ENCODE measurements around the gene MBLAC1.
A peak's percentile ranks its signal among the peaks of the same experiment; 100 is the strongest.
"Not testable (repeated sequence)": the region's sequence is repeated elsewhere in the genome, so short reads cannot be mapped to it uniquely, and the experiment has no call there.

The MBLAC1 gene

DNA sequence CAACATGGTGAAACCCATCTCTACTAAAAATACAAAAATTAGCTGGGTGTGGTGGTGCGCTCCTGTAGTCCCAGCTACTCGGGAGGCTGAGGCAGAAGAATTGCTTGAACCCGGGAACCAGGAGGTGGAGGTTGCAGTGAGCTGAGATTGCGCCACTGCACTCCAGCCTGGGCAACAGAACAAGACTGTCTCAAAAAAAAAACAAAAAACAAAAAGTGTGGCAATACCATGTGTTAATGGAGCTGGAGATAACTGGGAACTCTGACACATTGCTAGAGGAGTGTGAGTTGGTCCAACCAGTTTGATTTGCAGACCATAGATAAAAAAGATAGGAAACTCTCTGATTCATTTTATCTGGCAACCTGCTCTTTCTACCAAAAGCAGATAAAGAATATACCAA lies 19.6 kb downstream of the MBLAC1 start:
- DNase-seq; H3K9me3 ChIP-seq (ENCODE audit: control extremely low read depth in 1 of 5, control insufficient read depth in 4 of 5, insufficient read depth in 2 of 5, low read depth in 1 of 5, low read length in 4 of 5); H3K36me3 ChIP-seq (ENCODE audit: control insufficient read depth in 4 of 4, insufficient read depth in 4 of 4, low read length in 3 of 4); POLR2A ChIA-PET; H3K27me3 ChIP-seq (replicated peaks in 2 of 5; ENCODE audit: control insufficient read depth in 4 of 5, insufficient read depth in 5 of 5, low read length in 4 of 5); H3K4me3 ChIP-seq (ENCODE audit: control insufficient read depth in 1 of 7, extremely low read depth in 1 of 7, insufficient read depth in 4 of 7, low read depth in 2 of 7, low read length in 6 of 7); H3K27ac ChIP-seq (ENCODE audit: insufficient read depth in 1 of 2, low read depth in 1 of 2, low read length in 2 of 2, poor library complexity in 1 of 2, severe bottlenecking in 2 of 2): not testable (repeated sequence)
- peaks cover 6 to 24% (median 20%) of the 10 kb centered on the region in 4 experiments for H3K4me1 ChIP-seq (ENCODE audit: control extremely low read depth in 1 of 4, control insufficient read depth in 4 of 4, insufficient read depth in 4 of 4, low read length in 3 of 4)
- CTCF ChIA-PET, result interaction anchor here (4.5 kb wide), 1 partner anchor 13 kb away, joined by 22 read pairs; no protein-coding TSS in a partner anchor
- WGBS (ENCODE audit: insufficient coverage), result 100% methylated on average over 2 of the region's 4 CpGs

DNA sequence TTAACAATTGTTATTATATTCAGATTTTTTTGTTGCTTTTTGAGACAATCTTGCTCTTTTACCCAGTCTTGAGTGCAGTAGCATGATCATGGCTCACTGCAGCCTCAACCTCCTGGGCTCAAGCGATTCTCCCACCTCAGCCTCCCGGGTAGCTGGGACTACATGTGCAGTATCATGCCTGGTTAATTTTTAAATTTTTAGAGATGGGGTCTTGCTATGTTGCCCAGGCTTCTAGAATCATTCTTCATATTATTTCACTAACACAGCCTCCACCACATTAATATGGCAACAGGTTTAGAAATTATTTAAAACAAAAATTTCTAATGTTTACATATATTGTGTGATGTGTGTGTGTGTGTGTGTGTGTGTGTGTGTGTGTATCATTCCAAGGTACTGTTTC lies 20.5 kb downstream of the MBLAC1 start:
- H3K9me3 ChIP-seq (ENCODE audit: control extremely low read depth in 1 of 5, control insufficient read depth in 4 of 5, insufficient read depth in 2 of 5, low read depth in 1 of 5, low read length in 4 of 5), result no peaks in the 10 kb centered on the region
- H3K36me3 ChIP-seq (ENCODE audit: control insufficient read depth in 4 of 4, insufficient read depth in 4 of 4, low read length in 3 of 4), result peaks cover 0 to 2% (median under 1%) of the 10 kb centered on the region in 4 experiments
- DNase-seq, result no peak
- H3K4me3 ChIP-seq (ENCODE audit: control insufficient read depth in 1 of 7, extremely low read depth in 1 of 7, insufficient read depth in 4 of 7, low read depth in 2 of 7, low read length in 6 of 7), result no peak overlapping the region
- H3K4me1 ChIP-seq (ENCODE audit: control extremely low read depth in 1 of 4, control insufficient read depth in 4 of 4, insufficient read depth in 4 of 4, low read length in 3 of 4), result peaks cover 9 to 25% (median 22%) of the 10 kb centered on the region in 4 experiments
- WGBS (ENCODE audit: insufficient coverage), result no CpG with 5 or more reads among the region's 2 CpGs
- CTCF ChIA-PET, result interaction anchor here (1.1 to 4.5 kb wide), 3 partner anchors 9 to 19 kb away, joined by 3 to 22 read pairs (median 9); no protein-coding TSS in a partner anchor
- no peaks in the 10 kb centered on the region for H3K27me3 ChIP-seq (replicated peaks in 2 of 5; ENCODE audit: control insufficient read depth in 4 of 5, insufficient read depth in 5 of 5, low read length in 4 of 5)
- no peak overlapping the region for H3K27ac ChIP-seq (ENCODE audit: insufficient read depth in 1 of 2, low read depth in 1 of 2, low read length in 2 of 2, poor library complexity in 1 of 2, severe bottlenecking in 2 of 2)
- POLR2A ChIA-PET, result no interaction called here

DNA sequence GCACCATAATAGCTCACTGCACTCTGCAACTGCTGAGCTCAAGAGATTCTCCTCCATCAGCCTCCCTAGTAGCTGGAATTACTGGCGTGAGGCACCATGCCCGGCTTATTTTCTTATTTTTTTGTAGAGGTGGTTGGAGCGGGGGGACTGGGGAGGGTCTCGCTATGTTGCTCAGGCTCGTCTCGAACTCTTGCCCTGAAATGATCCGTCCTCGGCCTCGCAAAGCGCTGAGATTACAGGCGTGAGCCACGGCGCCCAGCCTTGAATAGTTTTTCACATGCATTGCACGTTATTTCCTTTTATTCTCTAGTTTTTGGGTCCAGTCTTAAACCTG lies 21.4 kb downstream of the MBLAC1 start:
- no peaks in the 10 kb centered on the region for H3K9me3 ChIP-seq (ENCODE audit: control extremely low read depth in 1 of 5, control insufficient read depth in 4 of 5, insufficient read depth in 2 of 5, low read depth in 1 of 5, low read length in 4 of 5)
- peaks cover 0 to 5% (median 3%) of the 10 kb centered on the region in 4 experiments for H3K36me3 ChIP-seq (ENCODE audit: control insufficient read depth in 4 of 4, insufficient read depth in 4 of 4, low read length in 3 of 4)
- H3K4me3 ChIP-seq (ENCODE audit: control insufficient read depth in 1 of 7, extremely low read depth in 1 of 7, insufficient read depth in 4 of 7, low read depth in 2 of 7, low read length in 6 of 7), result peak overlapping the region; percentile 25 to 97 (median 92)
- 14% methylated on average over 13 of the region's 14 CpGs for WGBS (ENCODE audit: insufficient coverage)
- peaks cover 9 to 31% (median 25%) of the 10 kb centered on the region in 4 experiments for H3K4me1 ChIP-seq (ENCODE audit: control extremely low read depth in 1 of 4, control insufficient read depth in 4 of 4, insufficient read depth in 4 of 4, low read length in 3 of 4)
- peak overlapping the region in 1 of 2 experiments; percentile 85 for H3K27ac ChIP-seq (ENCODE audit: insufficient read depth in 1 of 2, low read depth in 1 of 2, low read length in 2 of 2, poor library complexity in 1 of 2, severe bottlenecking in 2 of 2)
- DNase-seq, result no peak
- POLR2A ChIA-PET, result interaction anchor here (0.6 kb wide), 1 partner anchor 311 kb away, joined by 3 read pairs; no protein-coding TSS in a partner anchor
- no peaks in the 10 kb centered on the region for H3K27me3 ChIP-seq (replicated peaks in 2 of 5; ENCODE audit: control insufficient read depth in 4 of 5, insufficient read depth in 5 of 5, low read length in 4 of 5)
- CTCF ChIA-PET, result interaction anchor here (1.1 to 4.5 kb wide), 4 partner anchors 8 to 20 kb away, joined by 3 to 22 read pairs (median 6); no protein-coding TSS in a partner anchor

DNA sequence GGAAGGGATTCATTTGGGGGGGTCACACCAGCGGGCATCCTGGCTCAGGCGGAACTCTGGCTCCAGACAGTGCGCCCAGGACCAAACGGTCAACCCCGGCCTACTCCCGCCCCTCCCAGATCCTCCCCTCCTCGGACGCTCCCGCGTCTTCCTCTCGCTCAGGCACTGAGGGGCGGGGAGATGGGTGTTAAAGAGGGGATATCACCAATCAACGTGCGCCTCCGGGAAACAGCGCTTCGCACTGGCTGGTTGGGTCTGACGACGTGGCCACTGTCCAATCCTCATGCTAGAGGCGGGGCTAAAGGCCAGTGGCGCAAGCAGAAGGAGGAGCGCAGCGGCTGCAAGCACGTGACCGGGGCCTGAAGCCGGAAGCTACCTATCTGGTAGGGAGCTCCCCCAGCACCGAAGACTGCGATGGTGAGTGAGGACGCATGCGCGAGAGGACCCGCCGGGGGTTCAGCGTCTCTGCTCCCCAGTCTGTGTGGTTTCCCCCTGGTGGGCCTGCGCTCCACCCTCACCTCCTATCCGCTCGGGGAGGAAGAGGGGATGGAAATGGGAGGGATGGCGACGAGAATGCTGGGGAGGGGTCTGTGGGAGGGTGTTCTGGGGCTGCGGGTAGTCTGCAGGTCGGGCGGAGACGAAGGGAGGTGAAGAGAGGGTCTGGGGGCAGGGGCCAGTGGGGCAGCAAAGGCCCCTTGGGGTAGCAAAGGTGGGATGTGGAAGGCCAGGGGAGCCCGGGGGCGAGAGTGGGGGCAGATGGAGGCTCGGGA lies 22.0 kb downstream of the MBLAC1 start, which contains the start of gene LAMTOR4:
Gene LAMTOR4 (plus strand): TSS at position 360 of the 770 bp plus-strand sequence. CDS start 55 bp downstream, at position 415.
- H3K27ac ChIP-seq (ENCODE audit: insufficient read depth in 1 of 2, low read depth in 1 of 2, low read length in 2 of 2, poor library complexity in 1 of 2, severe bottlenecking in 2 of 2), result peak within 1 kb of the TSS; percentile 70 to 85
- peaks cover 0 to 11% (median 6%) of the 10 kb centered on the region in 4 experiments for H3K36me3 ChIP-seq (ENCODE audit: control insufficient read depth in 4 of 4, insufficient read depth in 4 of 4, low read length in 3 of 4)
- DNase-seq, result peak; percentile 98 to 99 (median 99)
- H3K4me3 ChIP-seq (ENCODE audit: control insufficient read depth in 1 of 7, extremely low read depth in 1 of 7, insufficient read depth in 4 of 7, low read depth in 2 of 7, low read length in 6 of 7), result peak within 1 kb of the TSS; percentile 64 to 97 (median 92)
- no peaks in the 10 kb centered on the region for H3K27me3 ChIP-seq (replicated peaks in 2 of 5; ENCODE audit: control insufficient read depth in 4 of 5, insufficient read depth in 5 of 5, low read length in 4 of 5)
- H3K4me1 ChIP-seq (ENCODE audit: control extremely low read depth in 1 of 4, control insufficient read depth in 4 of 4, insufficient read depth in 4 of 4, low read length in 3 of 4), result peaks cover 9 to 31% (median 25%) of the 10 kb centered on the region in 4 experiments
- 0% methylated on average over 33 of the region's 46 CpGs for WGBS (ENCODE audit: insufficient coverage)
- no peaks in the 10 kb centered on the region for H3K9me3 ChIP-seq (ENCODE audit: control extremely low read depth in 1 of 5, control insufficient read depth in 4 of 5, insufficient read depth in 2 of 5, low read depth in 1 of 5, low read length in 4 of 5)
- ChIA-PET CTCF (interaction anchor here (1.3 to 4.5 kb wide), 3 partner anchors 8 to 18 kb away, joined by 3 to 22 read pairs (median 9); no protein-coding TSS in a partner anchor), POLR2A (interaction anchor here (0.6 kb wide), 1 partner anchor 310 kb away, joined by 3 read pairs; no protein-coding TSS in a partner anchor)

DNA sequence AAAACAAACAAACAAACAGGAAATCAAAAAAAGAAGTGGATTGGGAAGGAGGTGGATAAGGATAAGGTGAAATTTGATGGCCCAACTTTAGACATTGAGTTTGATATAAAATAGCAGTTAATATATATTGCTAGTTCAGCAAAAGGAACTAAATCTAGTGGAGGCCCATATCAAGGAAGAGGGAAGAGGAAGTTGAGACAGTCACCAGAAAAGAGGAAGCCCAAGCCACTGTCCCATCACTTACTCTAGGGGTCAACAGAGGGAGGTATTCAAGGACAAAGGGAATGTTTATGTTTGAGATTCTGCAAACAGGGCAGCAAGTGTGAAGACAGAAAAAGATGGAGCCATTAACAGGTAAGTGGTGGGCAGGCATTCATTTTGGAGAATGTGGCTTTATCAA lies 25.6 kb downstream of the MBLAC1 start:
- ChIA-PET POLR2A (no interaction called here), CTCF (interaction anchor here (0.7 to 1.0 kb wide), 4 partner anchors 20 to 149 kb away, joined by 3 to 6 read pairs (median 3); no protein-coding TSS in a partner anchor)

DNA sequence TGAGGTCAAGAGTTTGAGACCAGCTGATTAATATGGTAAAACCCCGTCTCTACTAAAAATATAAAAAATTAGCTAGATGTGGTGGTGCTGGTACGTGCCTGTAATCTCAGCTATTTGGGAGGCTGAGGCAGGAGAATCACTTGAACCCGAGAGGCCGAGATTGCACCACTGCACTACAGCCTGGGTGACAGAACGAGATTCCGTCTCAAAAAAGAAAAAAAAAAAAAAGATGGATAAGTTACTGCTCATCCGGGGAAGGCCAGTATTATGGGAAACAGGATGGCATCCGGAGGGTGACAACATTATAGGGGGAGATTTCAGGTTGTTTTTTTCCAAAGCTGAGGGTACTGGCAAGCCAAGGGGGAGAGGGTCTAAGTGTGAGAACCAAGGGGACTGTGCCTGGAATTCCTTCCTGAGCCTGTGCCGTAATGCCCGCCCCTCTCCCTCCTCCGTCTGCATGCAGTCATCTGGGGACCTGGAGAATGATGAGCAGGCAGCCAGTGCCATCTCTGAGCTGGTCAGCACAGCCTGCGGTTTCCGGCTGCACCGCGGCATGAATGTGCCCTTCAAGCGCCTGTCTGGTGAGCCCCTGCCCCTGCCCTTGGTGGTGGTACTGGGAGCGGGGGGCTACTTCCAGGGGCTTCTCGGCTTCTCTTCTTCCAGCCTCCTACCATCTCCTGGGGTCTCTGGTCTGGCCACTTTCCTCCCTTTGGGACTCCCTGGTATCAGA lies 26.3 kb downstream of the MBLAC1 start:
- no peak overlapping the region for H3K4me3 ChIP-seq (ENCODE audit: control insufficient read depth in 1 of 7, extremely low read depth in 1 of 7, insufficient read depth in 4 of 7, low read depth in 2 of 7, low read length in 6 of 7)
- peaks cover 9 to 51% (median 39%) of the 10 kb centered on the region in 4 experiments for H3K4me1 ChIP-seq (ENCODE audit: control extremely low read depth in 1 of 4, control insufficient read depth in 4 of 4, insufficient read depth in 4 of 4, low read length in 3 of 4)
- 96% methylated on average over 12 of the region's 18 CpGs for WGBS (ENCODE audit: insufficient coverage)
- no peaks in the 10 kb centered on the region for H3K27me3 ChIP-seq (replicated peaks in 2 of 5; ENCODE audit: control insufficient read depth in 4 of 5, insufficient read depth in 5 of 5, low read length in 4 of 5)
- H3K36me3 ChIP-seq (ENCODE audit: control insufficient read depth in 4 of 4, insufficient read depth in 4 of 4, low read length in 3 of 4), result peaks cover 4 to 40% (median 27%) of the 10 kb centered on the region in 4 experiments
- POLR2A ChIA-PET, result no interaction called here
- H3K9me3 ChIP-seq (ENCODE audit: control extremely low read depth in 1 of 5, control insufficient read depth in 4 of 5, insufficient read depth in 2 of 5, low read depth in 1 of 5, low read length in 4 of 5), result no peaks in the 10 kb centered on the region
- CTCF ChIA-PET, result interaction anchor here (0.6 to 1.1 kb wide), 6 partner anchors 14 to 150 kb away, joined by 3 to 6 read pairs (median 3); no protein-coding TSS in a partner anchor
- no peak overlapping the region for H3K27ac ChIP-seq (ENCODE audit: insufficient read depth in 1 of 2, low read depth in 1 of 2, low read length in 2 of 2, poor library complexity in 1 of 2, severe bottlenecking in 2 of 2)
- DNase-seq, result no peak

More for the DNA sequence above, 25.6 kb downstream of the MBLAC1 start:
- Histone ChIP-seq H3K9me3 (ENCODE audit: control extremely low read depth in 1 of 5, control insufficient read depth in 4 of 5, insufficient read depth in 2 of 5, low read depth in 1 of 5, low read length in 4 of 5) (no peaks in the 10 kb centered on the region), H3K27me3 (replicated peaks in 2 of 5; ENCODE audit: control insufficient read depth in 4 of 5, insufficient read depth in 5 of 5, low read length in 4 of 5) (no peaks in the 10 kb centered on the region), H3K4me1 (ENCODE audit: control extremely low read depth in 1 of 4, control insufficient read depth in 4 of 4, insufficient read depth in 4 of 4, low read length in 3 of 4) (peaks cover 9 to 45% (median 34%) of the 10 kb centered on the region in 4 experiments), H3K36me3 (ENCODE audit: control insufficient read depth in 4 of 4, insufficient read depth in 4 of 4, low read length in 3 of 4) (peaks cover 4 to 40% (median 27%) of the 10 kb centered on the region in 4 experiments), H3K27ac (ENCODE audit: insufficient read depth in 1 of 2, low read depth in 1 of 2, low read length in 2 of 2, poor library complexity in 1 of 2, severe bottlenecking in 2 of 2) (no peak overlapping the region), H3K4me3 (ENCODE audit: control insufficient read depth in 1 of 7, extremely low read depth in 1 of 7, insufficient read depth in 4 of 7, low read depth in 2 of 7, low read length in 6 of 7) (no peak overlapping the region)
- peak in 2 of 3 donors; percentile 53 to 67 for DNase-seq

Data from common myeloid progenitor, CD34-positive (primary cell).